Neural progenitor cell (in vitro differentiated cells): ENCODE data around the gene HRCT1.

ENCODE experiments used
- EZH2 ChIP-seq: fragments of 200-600 bp; sonication (generic); IDR thresholded peaks from 2 replicates; pipeline ENCODE4 v1.6.1; 2017; ENCODE audit warnings: antibody characterized with exemption, mild to moderate bottlenecking, moderate library complexity
- TF ChIP-seq, protein P1 (sequence below): fragments of 200-600 bp; sonication (generic); IDR thresholded peaks from 2 replicates; pipeline ENCODE4 v1.5.1; 2017; ENCODE audit warnings: antibody characterized with exemption, mild to moderate bottlenecking

DNA sequence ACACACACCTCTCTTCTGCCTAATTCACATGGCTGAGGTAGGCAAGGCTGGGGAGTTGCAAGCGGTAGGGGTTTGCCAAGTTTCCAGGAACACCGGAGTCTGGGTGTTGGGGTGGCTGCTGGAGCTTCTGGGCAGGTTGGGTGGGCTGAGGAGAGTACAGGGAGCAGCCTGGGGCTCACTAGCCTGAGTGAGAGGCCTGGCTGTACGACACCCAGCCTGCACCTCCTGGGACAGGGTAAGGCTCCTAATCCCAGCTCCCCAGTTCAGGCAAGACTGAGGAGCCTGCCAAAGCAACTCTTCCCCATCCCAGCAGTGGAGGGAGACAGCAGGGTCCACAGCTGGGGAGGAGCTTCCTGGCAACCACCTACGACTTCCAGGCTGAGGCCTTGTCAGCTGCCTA lies 11.3 kb downstream of the HRCT1 start:
- TF ChIP-seq, protein P1, sequence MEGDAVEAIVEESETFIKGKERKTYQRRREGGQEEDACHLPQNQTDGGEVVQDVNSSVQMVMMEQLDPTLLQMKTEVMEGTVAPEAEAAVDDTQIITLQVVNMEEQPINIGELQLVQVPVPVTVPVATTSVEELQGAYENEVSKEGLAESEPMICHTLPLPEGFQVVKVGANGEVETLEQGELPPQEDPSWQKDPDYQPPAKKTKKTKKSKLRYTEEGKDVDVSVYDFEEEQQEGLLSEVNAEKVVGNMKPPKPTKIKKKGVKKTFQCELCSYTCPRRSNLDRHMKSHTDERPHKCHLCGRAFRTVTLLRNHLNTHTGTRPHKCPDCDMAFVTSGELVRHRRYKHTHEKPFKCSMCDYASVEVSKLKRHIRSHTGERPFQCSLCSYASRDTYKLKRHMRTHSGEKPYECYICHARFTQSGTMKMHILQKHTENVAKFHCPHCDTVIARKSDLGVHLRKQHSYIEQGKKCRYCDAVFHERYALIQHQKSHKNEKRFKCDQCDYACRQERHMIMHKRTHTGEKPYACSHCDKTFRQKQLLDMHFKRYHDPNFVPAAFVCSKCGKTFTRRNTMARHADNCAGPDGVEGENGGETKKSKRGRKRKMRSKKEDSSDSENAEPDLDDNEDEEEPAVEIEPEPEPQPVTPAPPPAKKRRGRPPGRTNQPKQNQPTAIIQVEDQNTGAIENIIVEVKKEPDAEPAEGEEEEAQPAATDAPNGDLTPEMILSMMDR = no peak
- TF ChIP-seq EZH2 = no peak
